ENCODE data around the gene WAS. TPM values are rescaled to one million over a fixed set of nuclear protein-coding genes. Genes with fewer than 3 reads are reported as not detected.

Gene WAS
- total and polyA plus RNA-seq, 2 experiments from 2014 or later = 0.32 to 0.56 TPM

DNA sequence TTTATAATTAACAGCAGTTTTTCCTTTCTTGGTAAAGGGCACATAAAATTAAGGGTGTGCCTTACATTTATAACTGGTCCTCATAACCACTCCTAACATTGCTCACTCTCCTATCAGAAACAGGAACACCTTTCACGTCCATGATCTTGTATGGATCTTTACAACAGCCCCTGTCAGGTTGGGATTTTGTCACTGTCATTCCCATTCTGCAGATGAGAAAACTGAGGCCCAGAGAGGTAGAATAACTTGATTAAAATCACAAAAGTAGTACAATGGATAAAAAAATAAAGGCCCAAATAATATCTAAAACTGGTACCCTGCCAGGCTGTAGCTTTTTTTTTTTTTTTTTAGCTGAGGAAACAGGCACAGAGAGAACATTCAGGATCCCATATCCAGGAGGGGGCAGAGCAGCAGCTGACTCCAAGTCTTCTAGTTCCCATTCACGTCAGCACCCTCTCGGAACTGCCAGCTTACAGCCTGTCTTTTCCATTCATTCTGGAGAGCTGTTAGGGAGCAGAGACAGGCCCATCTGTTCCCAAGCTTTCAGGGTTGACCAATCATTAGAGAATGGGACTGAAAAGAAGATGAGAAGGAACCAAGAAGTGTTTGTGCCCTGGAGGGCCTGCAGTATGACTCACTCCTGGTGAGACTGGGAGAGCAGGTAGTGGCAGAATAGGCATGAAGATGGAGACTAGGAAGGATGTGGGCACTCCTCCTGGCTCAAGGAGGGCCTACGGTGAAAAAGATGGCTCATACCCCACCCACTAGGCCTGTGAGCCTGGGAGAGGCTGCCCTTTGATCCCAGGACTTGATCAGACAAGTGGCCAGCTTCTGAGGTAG, 20.3 kb downstream of the WAS start:
- Histone ChIP-seq H3K27ac (ENCODE audit: low read depth) (no peak overlapping the region), H3K4me2 (no peak overlapping the region), H3F3A (replicated peaks; ENCODE audit: low read depth) (no peaks in the 10 kb centered on the region), H3K4me3 (no peak overlapping the region), H3K27me3 (ENCODE audit: insufficient read depth) (no peaks in the 10 kb centered on the region), H3K36me3 (ENCODE audit: insufficient read depth) (no peaks in the 10 kb centered on the region), H3K9me2 (ENCODE audit: insufficient read depth) (no peaks in the 10 kb centered on the region), H3K4me1 (ENCODE audit: insufficient read depth) (0 out of 2 replicates have a peak, but pooled peaks cover 1% of the 10 kb centered on the region), H2AFZ (no peak overlapping the region), H4K20me1 (replicated peaks; ENCODE audit: insufficient read depth) (no peaks in the 10 kb centered on the region; the same call in 1 of the 2 replicates), H3K79me2 (replicated peaks; ENCODE audit: insufficient read depth) (no peaks in the 10 kb centered on the region)
- Mint-ChIP-seq H3K4me3 (no peak overlapping the region), H3K36me3 (ENCODE audit: low read depth) (peaks cover 62% of the 10 kb centered on the region), H3K9me3 (no peaks in the 10 kb centered on the region), H3K27me3 (ENCODE audit: insufficient read depth, low read depth, poor library complexity) (peaks cover 8% of the 10 kb centered on the region), H3K4me1 (peaks cover 10% of the 10 kb centered on the region), H3K27ac (no peak overlapping the region)
- no peak for TF ChIP-seq ZNF114 (CRISPR knock-in tag; IDR thresholded peaks at IDR 0.05)
- TF ChIP-seq JUNB (IDR thresholded peaks at IDR 0.05; ENCODE audit: unreplicated experiment) = no peak
- TF ChIP-seq EZH2 (IDR thresholded peaks at IDR 0.05; ENCODE audit: low read depth, unreplicated experiment) = no peak
- no peak for TF ChIP-seq ZNF331 (CRISPR knock-in tag; IDR thresholded peaks at IDR 0.05; ENCODE audit: low read depth)
- TF ChIP-seq, protein P1, sequence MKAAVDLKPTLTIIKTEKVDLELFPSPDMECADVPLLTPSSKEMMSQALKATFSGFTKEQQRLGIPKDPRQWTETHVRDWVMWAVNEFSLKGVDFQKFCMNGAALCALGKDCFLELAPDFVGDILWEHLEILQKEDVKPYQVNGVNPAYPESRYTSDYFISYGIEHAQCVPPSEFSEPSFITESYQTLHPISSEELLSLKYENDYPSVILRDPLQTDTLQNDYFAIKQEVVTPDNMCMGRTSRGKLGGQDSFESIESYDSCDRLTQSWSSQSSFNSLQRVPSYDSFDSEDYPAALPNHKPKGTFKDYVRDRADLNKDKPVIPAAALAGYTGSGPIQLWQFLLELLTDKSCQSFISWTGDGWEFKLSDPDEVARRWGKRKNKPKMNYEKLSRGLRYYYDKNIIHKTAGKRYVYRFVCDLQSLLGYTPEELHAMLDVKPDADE (IDR thresholded peaks at IDR 0.05) = no peak
- TF ChIP-seq CREB1 (CRISPR knock-in tag; IDR thresholded peaks at IDR 0.05; ENCODE audit: low read depth) = no peak
- no peak for TF ChIP-seq EZH2phosphoT487 (IDR thresholded peaks at IDR 0.05; ENCODE audit: unreplicated experiment)
- TF ChIP-seq, protein P2, sequence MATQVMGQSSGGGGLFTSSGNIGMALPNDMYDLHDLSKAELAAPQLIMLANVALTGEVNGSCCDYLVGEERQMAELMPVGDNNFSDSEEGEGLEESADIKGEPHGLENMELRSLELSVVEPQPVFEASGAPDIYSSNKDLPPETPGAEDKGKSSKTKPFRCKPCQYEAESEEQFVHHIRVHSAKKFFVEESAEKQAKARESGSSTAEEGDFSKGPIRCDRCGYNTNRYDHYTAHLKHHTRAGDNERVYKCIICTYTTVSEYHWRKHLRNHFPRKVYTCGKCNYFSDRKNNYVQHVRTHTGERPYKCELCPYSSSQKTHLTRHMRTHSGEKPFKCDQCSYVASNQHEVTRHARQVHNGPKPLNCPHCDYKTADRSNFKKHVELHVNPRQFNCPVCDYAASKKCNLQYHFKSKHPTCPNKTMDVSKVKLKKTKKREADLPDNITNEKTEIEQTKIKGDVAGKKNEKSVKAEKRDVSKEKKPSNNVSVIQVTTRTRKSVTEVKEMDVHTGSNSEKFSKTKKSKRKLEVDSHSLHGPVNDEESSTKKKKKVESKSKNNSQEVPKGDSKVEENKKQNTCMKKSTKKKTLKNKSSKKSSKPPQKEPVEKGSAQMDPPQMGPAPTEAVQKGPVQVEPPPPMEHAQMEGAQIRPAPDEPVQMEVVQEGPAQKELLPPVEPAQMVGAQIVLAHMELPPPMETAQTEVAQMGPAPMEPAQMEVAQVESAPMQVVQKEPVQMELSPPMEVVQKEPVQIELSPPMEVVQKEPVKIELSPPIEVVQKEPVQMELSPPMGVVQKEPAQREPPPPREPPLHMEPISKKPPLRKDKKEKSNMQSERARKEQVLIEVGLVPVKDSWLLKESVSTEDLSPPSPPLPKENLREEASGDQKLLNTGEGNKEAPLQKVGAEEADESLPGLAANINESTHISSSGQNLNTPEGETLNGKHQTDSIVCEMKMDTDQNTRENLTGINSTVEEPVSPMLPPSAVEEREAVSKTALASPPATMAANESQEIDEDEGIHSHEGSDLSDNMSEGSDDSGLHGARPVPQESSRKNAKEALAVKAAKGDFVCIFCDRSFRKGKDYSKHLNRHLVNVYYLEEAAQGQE (IDR thresholded peaks at IDR 0.05; ENCODE audit: unreplicated experiment) = no peak
- TF ChIP-seq, protein P3, sequence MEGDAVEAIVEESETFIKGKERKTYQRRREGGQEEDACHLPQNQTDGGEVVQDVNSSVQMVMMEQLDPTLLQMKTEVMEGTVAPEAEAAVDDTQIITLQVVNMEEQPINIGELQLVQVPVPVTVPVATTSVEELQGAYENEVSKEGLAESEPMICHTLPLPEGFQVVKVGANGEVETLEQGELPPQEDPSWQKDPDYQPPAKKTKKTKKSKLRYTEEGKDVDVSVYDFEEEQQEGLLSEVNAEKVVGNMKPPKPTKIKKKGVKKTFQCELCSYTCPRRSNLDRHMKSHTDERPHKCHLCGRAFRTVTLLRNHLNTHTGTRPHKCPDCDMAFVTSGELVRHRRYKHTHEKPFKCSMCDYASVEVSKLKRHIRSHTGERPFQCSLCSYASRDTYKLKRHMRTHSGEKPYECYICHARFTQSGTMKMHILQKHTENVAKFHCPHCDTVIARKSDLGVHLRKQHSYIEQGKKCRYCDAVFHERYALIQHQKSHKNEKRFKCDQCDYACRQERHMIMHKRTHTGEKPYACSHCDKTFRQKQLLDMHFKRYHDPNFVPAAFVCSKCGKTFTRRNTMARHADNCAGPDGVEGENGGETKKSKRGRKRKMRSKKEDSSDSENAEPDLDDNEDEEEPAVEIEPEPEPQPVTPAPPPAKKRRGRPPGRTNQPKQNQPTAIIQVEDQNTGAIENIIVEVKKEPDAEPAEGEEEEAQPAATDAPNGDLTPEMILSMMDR (conservative IDR thresholded peaks at IDR 0.05; ENCODE audit: low read depth in 2 of 2) = no peak
- TF ChIP-seq NANOG (IDR thresholded peaks at IDR 0.05; ENCODE audit: borderline replicate concordance) = no peak
- TF ChIP-seq, protein P4, sequence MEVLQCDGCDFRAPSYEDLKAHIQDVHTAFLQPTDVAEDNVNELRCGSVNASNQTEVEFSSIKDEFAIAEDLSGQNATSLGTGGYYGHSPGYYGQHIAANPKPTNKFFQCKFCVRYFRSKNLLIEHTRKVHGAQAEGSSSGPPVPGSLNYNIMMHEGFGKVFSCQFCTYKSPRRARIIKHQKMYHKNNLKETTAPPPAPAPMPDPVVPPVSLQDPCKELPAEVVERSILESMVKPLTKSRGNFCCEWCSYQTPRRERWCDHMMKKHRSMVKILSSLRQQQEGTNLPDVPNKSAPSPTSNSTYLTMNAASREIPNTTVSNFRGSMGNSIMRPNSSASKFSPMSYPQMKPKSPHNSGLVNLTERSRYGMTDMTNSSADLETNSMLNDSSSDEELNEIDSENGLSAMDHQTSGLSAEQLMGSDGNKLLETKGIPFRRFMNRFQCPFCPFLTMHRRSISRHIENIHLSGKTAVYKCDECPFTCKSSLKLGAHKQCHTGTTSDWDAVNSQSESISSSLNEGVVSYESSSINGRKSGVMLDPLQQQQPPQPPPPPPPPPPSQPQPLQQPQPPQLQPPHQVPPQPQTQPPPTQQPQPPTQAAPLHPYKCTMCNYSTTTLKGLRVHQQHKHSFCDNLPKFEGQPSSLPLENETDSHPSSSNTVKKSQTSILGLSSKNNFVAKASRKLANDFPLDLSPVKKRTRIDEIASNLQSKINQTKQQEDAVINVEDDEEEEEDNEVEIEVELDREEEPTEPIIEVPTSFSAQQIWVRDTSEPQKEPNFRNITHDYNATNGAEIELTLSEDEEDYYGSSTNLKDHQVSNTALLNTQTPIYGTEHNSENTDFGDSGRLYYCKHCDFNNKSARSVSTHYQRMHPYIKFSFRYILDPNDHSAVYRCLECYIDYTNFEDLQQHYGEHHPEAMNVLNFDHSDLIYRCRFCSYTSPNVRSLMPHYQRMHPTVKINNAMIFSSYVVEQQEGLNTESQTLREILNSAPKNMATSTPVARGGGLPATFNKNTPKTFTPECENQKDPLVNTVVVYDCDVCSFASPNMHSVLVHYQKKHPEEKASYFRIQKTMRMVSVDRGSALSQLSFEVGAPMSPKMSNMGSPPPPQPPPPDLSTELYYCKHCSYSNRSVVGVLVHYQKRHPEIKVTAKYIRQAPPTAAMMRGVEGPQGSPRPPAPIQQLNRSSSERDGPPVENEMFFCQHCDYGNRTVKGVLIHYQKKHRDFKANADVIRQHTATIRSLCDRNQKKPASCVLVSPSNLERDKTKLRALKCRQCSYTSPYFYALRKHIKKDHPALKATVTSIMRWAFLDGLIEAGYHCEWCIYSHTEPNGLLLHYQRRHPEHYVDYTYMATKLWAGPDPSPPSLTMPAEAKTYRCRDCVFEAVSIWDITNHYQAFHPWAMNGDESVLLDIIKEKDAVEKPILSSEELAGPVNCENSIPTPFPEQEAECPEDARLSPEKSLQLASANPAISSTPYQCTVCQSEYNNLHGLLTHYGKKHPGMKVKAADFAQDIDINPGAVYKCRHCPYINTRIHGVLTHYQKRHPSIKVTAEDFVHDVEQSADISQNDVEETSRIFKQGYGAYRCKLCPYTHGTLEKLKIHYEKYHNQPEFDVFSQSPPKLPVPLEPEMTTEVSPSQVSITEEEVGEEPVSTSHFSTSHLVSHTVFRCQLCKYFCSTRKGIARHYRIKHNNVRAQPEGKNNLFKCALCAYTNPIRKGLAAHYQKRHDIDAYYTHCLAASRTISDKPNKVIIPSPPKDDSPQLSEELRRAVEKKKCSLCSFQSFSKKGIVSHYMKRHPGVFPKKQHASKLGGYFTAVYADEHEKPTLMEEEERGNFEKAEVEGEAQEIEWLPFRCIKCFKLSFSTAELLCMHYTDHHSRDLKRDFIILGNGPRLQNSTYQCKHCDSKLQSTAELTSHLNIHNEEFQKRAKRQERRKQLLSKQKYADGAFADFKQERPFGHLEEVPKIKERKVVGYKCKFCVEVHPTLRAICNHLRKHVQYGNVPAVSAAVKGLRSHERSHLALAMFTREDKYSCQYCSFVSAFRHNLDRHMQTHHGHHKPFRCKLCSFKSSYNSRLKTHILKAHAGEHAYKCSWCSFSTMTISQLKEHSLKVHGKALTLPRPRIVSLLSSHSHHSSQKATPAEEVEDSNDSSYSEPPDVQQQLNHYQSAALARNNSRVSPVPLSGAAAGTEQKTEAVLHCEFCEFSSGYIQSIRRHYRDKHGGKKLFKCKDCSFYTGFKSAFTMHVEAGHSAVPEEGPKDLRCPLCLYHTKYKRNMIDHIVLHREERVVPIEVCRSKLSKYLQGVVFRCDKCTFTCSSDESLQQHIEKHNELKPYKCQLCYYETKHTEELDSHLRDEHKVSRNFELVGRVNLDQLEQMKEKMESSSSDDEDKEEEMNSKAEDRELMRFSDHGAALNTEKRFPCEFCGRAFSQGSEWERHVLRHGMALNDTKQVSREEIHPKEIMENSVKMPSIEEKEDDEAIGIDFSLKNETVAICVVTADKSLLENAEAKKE (CRISPR knock-in tag; IDR thresholded peaks at IDR 0.05) = no peak
- no peak for TF ChIP-seq STAT1 (IDR thresholded peaks at IDR 0.05; ENCODE audit: unreplicated experiment)
- no peak for TF ChIP-seq POLR2AphosphoS5 (IDR thresholded peaks at IDR 0.05; ENCODE audit: low read depth)
- no peak for ATAC-seq
- DNase-seq (ENCODE audit: low spot score) = no peak
